ENCODE results near the gene CCL21.

Gene CCL21

GRCh38 chr9:34689512-34689911, 20.4 kb downstream of the CCL21 start:
- TF ChIP-seq ZNF274 (IDR thresholded peaks at IDR 0.05; ENCODE audit: low read depth, low read length) (no peak), YY1 (IDR thresholded peaks at IDR 0.05; ENCODE audit: insufficient read depth, insufficient read length) (no peak)
- no peak for DNase-seq (ENCODE audit: low read depth, low spot score)

GRCh38 chr9:34689116-34689470, 20.8 kb downstream of the CCL21 start:
- H3K9me3 ChIP-seq (ENCODE audit: insufficient read depth, low read length) = no peaks in the 10 kb centered on the region
- H3K4me1 ChIP-seq (ENCODE audit: insufficient read depth, insufficient read length) = no peaks in the 10 kb centered on the region
- no peak for DNase-seq (ENCODE audit: low read depth, low spot score)
- no peak overlapping the region for H3K9ac ChIP-seq (ENCODE audit: insufficient read length, low read depth)
- H3K36me3 ChIP-seq (ENCODE audit: insufficient read depth, insufficient read length, low read length) = no peaks in the 10 kb centered on the region
- no peaks in the 10 kb centered on the region for H3K27me3 ChIP-seq (ENCODE audit: insufficient read depth, insufficient read length)
- H3K4me3 ChIP-seq (ENCODE audit: insufficient read length, low read depth) = no peak overlapping the region
- TF ChIP-seq ZNF274 (IDR thresholded peaks at IDR 0.05; ENCODE audit: low read depth, low read length) = no peak
- TF ChIP-seq SUZ12 (IDR thresholded peaks at IDR 0.05; ENCODE audit: extremely low read depth, insufficient read depth, insufficient read length) = no peak
- no peak for TF ChIP-seq YY1 (IDR thresholded peaks at IDR 0.05; ENCODE audit: insufficient read depth, insufficient read length)

More at GRCh38 chr9:34689512-34689911, 20.4 kb downstream of the CCL21 start:
- H3K27me3 ChIP-seq (ENCODE audit: insufficient read depth, insufficient read length) = no peaks in the 10 kb centered on the region
- no peaks in the 10 kb centered on the region for H3K36me3 ChIP-seq (ENCODE audit: insufficient read depth, insufficient read length, low read length)
- H3K9ac ChIP-seq (ENCODE audit: insufficient read length, low read depth) = no peak overlapping the region
- no peaks in the 10 kb centered on the region for H3K4me1 ChIP-seq (ENCODE audit: insufficient read depth, insufficient read length)
- no peaks in the 10 kb centered on the region for H3K9me3 ChIP-seq (ENCODE audit: insufficient read depth, low read length)
- H3K4me3 ChIP-seq (ENCODE audit: insufficient read length, low read depth) = no peak overlapping the region

- Histone ChIP-seq H3K4me3 (ENCODE audit: insufficient read length, low read depth) (no peak overlapping the region), H3K9me3 (ENCODE audit: insufficient read depth, low read length) (no peaks in the 10 kb centered on the region), H3K9ac (ENCODE audit: insufficient read length, low read depth) (no peak overlapping the region), H3K36me3 (ENCODE audit: insufficient read depth, insufficient read length, low read length) (no peaks in the 10 kb centered on the region), H3K4me1 (ENCODE audit: insufficient read depth, insufficient read length) (no peaks in the 10 kb centered on the region), H3K27me3 (ENCODE audit: insufficient read depth, insufficient read length) (no peaks in the 10 kb centered on the region)
- DNase-seq (ENCODE audit: low read depth, low spot score) = no peak
- TF ChIP-seq SUZ12 (IDR thresholded peaks at IDR 0.05; ENCODE audit: extremely low read depth, insufficient read depth, insufficient read length) (no peak), YY1 (IDR thresholded peaks at IDR 0.05; ENCODE audit: insufficient read depth, insufficient read length) (no peak), ZNF274 (IDR thresholded peaks at IDR 0.05; ENCODE audit: low read depth, low read length) (no peak)
Observed at GRCh38 chr9:34688329-34689115, 21.4 kb downstream of the CCL21 start.

GRCh38 chr9:34687276-34688030, 22.5 kb downstream of the CCL21 start:
- no peak for DNase-seq (ENCODE audit: low read depth, low spot score)
- Histone ChIP-seq H3K27me3 (ENCODE audit: insufficient read depth, insufficient read length) (no peaks in the 10 kb centered on the region), H3K9ac (ENCODE audit: insufficient read length, low read depth) (no peak overlapping the region), H3K4me1 (ENCODE audit: insufficient read depth, insufficient read length) (no peaks in the 10 kb centered on the region), H3K4me3 (ENCODE audit: insufficient read length, low read depth) (no peak overlapping the region), H3K36me3 (ENCODE audit: insufficient read depth, insufficient read length, low read length) (peaks cover 3% of the 10 kb centered on the region), H3K9me3 (ENCODE audit: insufficient read depth, low read length) (no peaks in the 10 kb centered on the region)
- TF ChIP-seq YY1 (IDR thresholded peaks at IDR 0.05; ENCODE audit: insufficient read depth, insufficient read length) = no peak
- TF ChIP-seq ZNF274 (IDR thresholded peaks at IDR 0.05; ENCODE audit: low read depth, low read length) = no peak
- no peak for TF ChIP-seq SUZ12 (IDR thresholded peaks at IDR 0.05; ENCODE audit: extremely low read depth, insufficient read depth, insufficient read length)

GRCh38 chr9:34686732-34687131, 23.2 kb downstream of the CCL21 start:
- H3K36me3 ChIP-seq (ENCODE audit: insufficient read depth, insufficient read length, low read length) = peaks cover 3% of the 10 kb centered on the region
- H3K27me3 ChIP-seq (ENCODE audit: insufficient read depth, insufficient read length) = no peaks in the 10 kb centered on the region
- no peaks in the 10 kb centered on the region for H3K4me1 ChIP-seq (ENCODE audit: insufficient read depth, insufficient read length)
- no peak overlapping the region for H3K9ac ChIP-seq (ENCODE audit: insufficient read length, low read depth)
- DNase-seq (ENCODE audit: low read depth, low spot score) = no peak
- H3K9me3 ChIP-seq (ENCODE audit: insufficient read depth, low read length) = no peaks in the 10 kb centered on the region
- no peak for TF ChIP-seq SUZ12 (IDR thresholded peaks at IDR 0.05; ENCODE audit: extremely low read depth, insufficient read depth, insufficient read length)
- no peak for TF ChIP-seq ZNF274 (IDR thresholded peaks at IDR 0.05; ENCODE audit: low read depth, low read length)
- TF ChIP-seq YY1 (IDR thresholded peaks at IDR 0.05; ENCODE audit: insufficient read depth, insufficient read length) = no peak
- no peak overlapping the region for H3K4me3 ChIP-seq (ENCODE audit: insufficient read length, low read depth)

- DNase-seq (ENCODE audit: low read depth, low spot score) = no peak
- TF ChIP-seq YY1 (IDR thresholded peaks at IDR 0.05; ENCODE audit: insufficient read depth, insufficient read length) = no peak
- no peak for TF ChIP-seq ZNF274 (IDR thresholded peaks at IDR 0.05; ENCODE audit: low read depth, low read length)
- no peak for TF ChIP-seq SUZ12 (IDR thresholded peaks at IDR 0.05; ENCODE audit: extremely low read depth, insufficient read depth, insufficient read length)
- no peaks in the 10 kb centered on the region for H3K4me1 ChIP-seq (ENCODE audit: insufficient read depth, insufficient read length)
Observed at GRCh38 chr9:34686231-34686630, 23.7 kb downstream of the CCL21 start.

GRCh38 chr9:34685591-34685990, 24.3 kb downstream of the CCL21 start:
- TF ChIP-seq ZNF274 (IDR thresholded peaks at IDR 0.05; ENCODE audit: low read depth, low read length) (no peak), YY1 (IDR thresholded peaks at IDR 0.05; ENCODE audit: insufficient read depth, insufficient read length) (no peak)
- Histone ChIP-seq H3K9me3 (ENCODE audit: insufficient read depth, low read length) (no peaks in the 10 kb centered on the region), H3K4me3 (ENCODE audit: insufficient read length, low read depth) (no peak overlapping the region), H3K27me3 (ENCODE audit: insufficient read depth, insufficient read length) (no peaks in the 10 kb centered on the region), H3K4me1 (ENCODE audit: insufficient read depth, insufficient read length) (no peaks in the 10 kb centered on the region), H3K9ac (ENCODE audit: insufficient read length, low read depth) (no peak overlapping the region), H3K36me3 (ENCODE audit: insufficient read depth, insufficient read length, low read length) (peaks cover 3% of the 10 kb centered on the region)
- no peak for DNase-seq (ENCODE audit: low read depth, low spot score)

More at GRCh38 chr9:34686231-34686630, 23.7 kb downstream of the CCL21 start:
- Histone ChIP-seq H3K36me3 (ENCODE audit: insufficient read depth, insufficient read length, low read length) (peaks cover 3% of the 10 kb centered on the region), H3K27me3 (ENCODE audit: insufficient read depth, insufficient read length) (no peaks in the 10 kb centered on the region), H3K9me3 (ENCODE audit: insufficient read depth, low read length) (no peaks in the 10 kb centered on the region), H3K9ac (ENCODE audit: insufficient read length, low read depth) (no peak overlapping the region), H3K4me3 (ENCODE audit: insufficient read length, low read depth) (no peak overlapping the region)

All from NT2/D1 (cell line).